Progenitor cell of endocrine pancreas (in vitro differentiated cells): ENCODE measurements around the gene RNF222. TPM values are rescaled to one million over a fixed set of nuclear protein-coding genes. Genes with fewer than 3 reads are reported as not detected.
"Not testable (repeated sequence)": the region's sequence is repeated elsewhere in the genome, so short reads cannot be mapped to it uniquely, and the experiment has no call there.

Experiments used
- DNase-seq: peaks from one replicate; pipeline ENCODE4 v3.0.0; 2021; ENCODE audit warnings: low spot score; ENCODE audit not compliant: unreplicated experiment
- H3K27ac Mint-ChIP-seq: 2 replicates; pipeline ENCODE4 v1.8.0; 2021; ENCODE audit warnings: mild to moderate bottlenecking, moderate library complexity, mixed read lengths
- H3K27me3 Mint-ChIP-seq: 2 replicates; pipeline ENCODE4 v1.8.0; 2021; ENCODE audit warnings: mixed read lengths
- H3K36me3 Mint-ChIP-seq: 2 replicates; pipeline ENCODE4 v1.8.0; 2022; ENCODE audit warnings: mixed read lengths; ENCODE audit not compliant: insufficient read depth
- H3K4me1 Mint-ChIP-seq: 2 replicates; pipeline ENCODE4 v1.8.0; 2021; ENCODE audit warnings: low read depth, mixed read lengths
- H3K4me3 Mint-ChIP-seq: 2 replicates; pipeline ENCODE4 v1.8.0; 2021; ENCODE audit warnings: low read depth, mild to moderate bottlenecking, moderate library complexity, mixed read lengths
- H3K9me3 Mint-ChIP-seq: 2 replicates; pipeline ENCODE4 v1.8.0; 2021; ENCODE audit warnings: low read depth, mixed read lengths
- CTCF ChIP-seq: fragments of 200-600 bp; sonication (generic); IDR thresholded peaks from one replicate; pipeline ENCODE4 v1.5.0; 2021; ENCODE audit warnings: antibody characterized with exemption, mild to moderate bottlenecking; ENCODE audit not compliant: unreplicated experiment
- total RNA-seq: library from RNA; stranded (reverse); gene quantifications from 2 replicates; pipeline ENCODE4 v1.2.1, GENCODE V29; 2021

Gene RNF222
- total RNA-seq, 1 donor from 2014 or later: not detected

GRCh38 chr17:8357910-8358309 lies 39.7 kb downstream of the RNF222 start:
- TF ChIP-seq CTCF: no peak
- Mint-ChIP-seq H3K27ac (no peak overlapping the region), H3K36me3 (peaks cover 4% of the 10 kb centered on the region), H3K4me3 (no peak overlapping the region), H3K27me3 (no peaks in the 10 kb centered on the region), H3K9me3 (no peaks in the 10 kb centered on the region), H3K4me1 (peaks cover 20% of the 10 kb centered on the region)
- DNase-seq: no peak

GRCh38 chr17:8354236-8354635 lies 43.4 kb downstream of the RNF222 start:
- Mint-ChIP-seq H3K27ac (no peak overlapping the region), H3K9me3 (no peaks in the 10 kb centered on the region), H3K36me3 (peaks cover 4% of the 10 kb centered on the region), H3K27me3 (no peaks in the 10 kb centered on the region), H3K4me3 (no peak overlapping the region), H3K4me1 (no peaks in the 10 kb centered on the region)
- no peak for TF ChIP-seq CTCF
- no peak for DNase-seq

- no peak for TF ChIP-seq CTCF
- peaks cover 4% of the 10 kb centered on the region for H3K36me3 Mint-ChIP-seq
- H3K4me3 Mint-ChIP-seq: no peak overlapping the region
- no peaks in the 10 kb centered on the region for H3K9me3 Mint-ChIP-seq
- H3K4me1 Mint-ChIP-seq: no peaks in the 10 kb centered on the region
- no peak overlapping the region for H3K27ac Mint-ChIP-seq
- DNase-seq: no peak
- no peaks in the 10 kb centered on the region for H3K27me3 Mint-ChIP-seq
These were observed 43.9 kb downstream of the RNF222 start for GRCh38 chr17:8353736-8354135.

GRCh38 chr17:8350339-8350738 lies 47.3 kb downstream of the RNF222 start:
- Mint-ChIP-seq H3K27me3 (no peaks in the 10 kb centered on the region), H3K36me3 (no peaks in the 10 kb centered on the region), H3K9me3 (no peaks in the 10 kb centered on the region), H3K4me3 (no peak overlapping the region), H3K27ac (no peak overlapping the region), H3K4me1 (peaks cover 10% of the 10 kb centered on the region)
- DNase-seq: no peak
- TF ChIP-seq CTCF: no peak

- not testable (repeated sequence) for H3K27me3 Mint-ChIP-seq, DNase-seq, H3K4me3 Mint-ChIP-seq, H3K36me3 Mint-ChIP-seq, H3K27ac Mint-ChIP-seq, H3K9me3 Mint-ChIP-seq, H3K4me1 Mint-ChIP-seq
These were observed 50.6 kb downstream of the RNF222 start for GRCh38 chr17:8347001-8347400.

GRCh38 chr17:8345951-8346665 lies 51.5 kb downstream of the RNF222 start:
- peak overlapping the region; percentile 24 for H3K27ac Mint-ChIP-seq

More at GRCh38 chr17:8345951-8346665, 51.5 kb downstream of the RNF222 start:
- Mint-ChIP-seq H3K27me3 (peaks cover 3% of the 10 kb centered on the region), H3K4me1 (peaks cover 12% of the 10 kb centered on the region), H3K9me3 (no peaks in the 10 kb centered on the region), H3K4me3 (no peak overlapping the region), H3K36me3 (no peaks in the 10 kb centered on the region)
- DNase-seq: no peak
- no peak for TF ChIP-seq CTCF
